Esophagus squamous epithelium (tissue), 4 donors: Measurements from ENCODE around the gene HK3.

ENCODE experiments used
- POLR2A ChIP-seq, 4 donors: fragments of 450-650 bp; IDR thresholded peaks; one replicate each; pipeline ENCODE4 v1.6.1; 2017; ENCODE audit warnings: antibody characterized with exemption in 4 of 4, mild to moderate bottlenecking in 4 of 4, moderate library complexity in 3 of 4
- TF ChIP-seq, protein P1 (sequence below), 6 experiments: fragments of 450-650 bp in 4 of 6; fragments of 200-600 bp in 2 of 6; sonication (generic) in 2 of 6; IDR thresholded peaks; one replicate each; pipeline ENCODE4 v1.5.1; 2016 to 2019; ENCODE audit warnings: antibody characterized with exemption in 6 of 6, mild to moderate bottlenecking in 4 of 6, moderate library complexity in 4 of 6

DNA sequence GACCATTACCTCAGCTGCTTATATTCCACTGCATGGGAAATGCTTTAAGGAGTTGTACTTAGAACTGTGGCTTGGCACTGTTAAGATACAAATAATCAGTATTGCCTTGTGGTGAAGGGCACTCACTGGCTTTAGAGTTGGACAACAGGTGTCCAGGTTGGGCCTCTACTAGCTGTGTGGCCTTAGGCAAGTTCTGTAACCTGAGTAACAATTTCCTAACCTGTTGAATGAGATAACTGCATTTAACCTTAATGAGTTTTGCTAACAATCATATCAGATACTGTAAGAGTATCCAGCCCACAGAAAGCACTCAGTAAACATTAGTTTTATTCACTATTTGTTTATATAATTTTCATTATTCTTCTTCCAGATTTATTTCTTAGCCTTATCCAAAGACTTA, 17.2 kb upstream of the HK3 start:
- TF ChIP-seq, protein P1, sequence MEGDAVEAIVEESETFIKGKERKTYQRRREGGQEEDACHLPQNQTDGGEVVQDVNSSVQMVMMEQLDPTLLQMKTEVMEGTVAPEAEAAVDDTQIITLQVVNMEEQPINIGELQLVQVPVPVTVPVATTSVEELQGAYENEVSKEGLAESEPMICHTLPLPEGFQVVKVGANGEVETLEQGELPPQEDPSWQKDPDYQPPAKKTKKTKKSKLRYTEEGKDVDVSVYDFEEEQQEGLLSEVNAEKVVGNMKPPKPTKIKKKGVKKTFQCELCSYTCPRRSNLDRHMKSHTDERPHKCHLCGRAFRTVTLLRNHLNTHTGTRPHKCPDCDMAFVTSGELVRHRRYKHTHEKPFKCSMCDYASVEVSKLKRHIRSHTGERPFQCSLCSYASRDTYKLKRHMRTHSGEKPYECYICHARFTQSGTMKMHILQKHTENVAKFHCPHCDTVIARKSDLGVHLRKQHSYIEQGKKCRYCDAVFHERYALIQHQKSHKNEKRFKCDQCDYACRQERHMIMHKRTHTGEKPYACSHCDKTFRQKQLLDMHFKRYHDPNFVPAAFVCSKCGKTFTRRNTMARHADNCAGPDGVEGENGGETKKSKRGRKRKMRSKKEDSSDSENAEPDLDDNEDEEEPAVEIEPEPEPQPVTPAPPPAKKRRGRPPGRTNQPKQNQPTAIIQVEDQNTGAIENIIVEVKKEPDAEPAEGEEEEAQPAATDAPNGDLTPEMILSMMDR (IDR thresholded peaks at IDR 0.05), result no peak
- no peak for TF ChIP-seq POLR2A (IDR thresholded peaks at IDR 0.05)
